ENCODE measurements around the gene CUEDC2. TPM values are rescaled to one million over a fixed set of nuclear protein-coding genes. Genes with fewer than 3 reads are reported as not detected.

The CUEDC2 gene
- 10 to 100 TPM; 61.8 to 66.3 TPM for total RNA-seq
- long read RNA-seq, transcript CUEDC2-201 (9 exons, 1,191 nt): major isoform, 71 of 80 reads
- long read RNA-seq, partial matches to known transcripts: 1 of 80 reads
- long read RNA-seq, other reads (novel, unspliced or antisense): 8 of 80 reads

GRCh38 chr10:102432162-102432950, at the start of gene CUEDC2:
Gene CUEDC2 (minus strand): TSS chr10:102432574. CDS start chr10:102425188, 7,386 bp downstream.
- DNase-seq (peak; percentile 96), ATAC-seq (peak; percentile 95 to 97)
- intact Hi-C loops (cut with DNase I): no loop called here

GRCh38 chr10:102480396-102480795, 48.0 kb upstream of the CUEDC2 start:
- DNase-seq (peak; percentile 12), ATAC-seq (no peak)
- intact Hi-C loops (cut with DNase I): no loop called here

GRCh38 chr10:102479651-102480050, 47.3 kb upstream of the CUEDC2 start:
- ATAC-seq (no peak), DNase-seq (no peak)
- intact Hi-C loops (cut with DNase I): loop anchor here (5.0 to 10.0 kb wide), 2 partner anchors 87 to 95 kb away; no protein-coding TSS in a partner anchor

GRCh38 chr10:102476466-102477141, 44.2 kb upstream of the CUEDC2 start:
- ATAC-seq (no peak), DNase-seq (no peak)
- intact Hi-C loops (cut with DNase I): loop anchor here (5.0 to 10.0 kb wide), 2 partner anchors 84 to 92 kb away; no protein-coding TSS in a partner anchor

- intact Hi-C loops (cut with DNase I): loop anchor here (5.0 to 10.0 kb wide), 2 partner anchors 83 to 91 kb away; no protein-coding TSS in a partner anchor
- no peak for DNase-seq
- ATAC-seq: no peak
These were observed 43.2 kb upstream of the CUEDC2 start for GRCh38 chr10:102475451-102476040.

GRCh38 chr10:102473445-102474331, 41.3 kb upstream of the CUEDC2 start:
- DNase-seq (no peak), ATAC-seq (no peak)
- intact Hi-C loops (cut with DNase I): loop anchor here in 1 of 2 donors (10.0 kb wide), 1 partner anchor 89 kb away; no protein-coding TSS in a partner anchor

- intact Hi-C loops (cut with DNase I): loop anchor here in 1 of 2 donors (10.0 kb wide), 1 partner anchor 86 kb away; no protein-coding TSS in a partner anchor
- DNase-seq (no peak), ATAC-seq (no peak)
These were observed 38.5 kb upstream of the CUEDC2 start for GRCh38 chr10:102470579-102471546.

- intact Hi-C loops (cut with DNase I): no loop called here
- ATAC-seq (peak; percentile 29 to 52), DNase-seq (no peak)
These were observed 36.3 kb upstream of the CUEDC2 start for GRCh38 chr10:102468683-102469082.

GRCh38 chr10:102467971-102468438, 35.6 kb upstream of the CUEDC2 start:
- DNase-seq: no peak
- no peak for ATAC-seq
- intact Hi-C loops (cut with DNase I): no loop called here

- intact Hi-C loops (cut with DNase I): no loop called here
- no peak for DNase-seq
- ATAC-seq: no peak
These were observed 34.9 kb upstream of the CUEDC2 start for GRCh38 chr10:102467318-102467717.

- DNase-seq: no peak
- intact Hi-C loops (cut with DNase I): no loop called here
- no peak for ATAC-seq
These were observed 33.1 kb upstream of the CUEDC2 start for GRCh38 chr10:102465466-102465865.

- intact Hi-C loops (cut with DNase I): no loop called here
- ATAC-seq (no peak), DNase-seq (no peak)
These were observed 31.6 kb upstream of the CUEDC2 start for GRCh38 chr10:102463983-102464382.

GRCh38 chr10:102462512-102463054, 30.2 kb upstream of the CUEDC2 start:
- ATAC-seq (no peak), DNase-seq (no peak)
- intact Hi-C loops (cut with DNase I): no loop called here

GRCh38 chr10:102461187-102462054, 29.0 kb upstream of the CUEDC2 start:
- intact Hi-C loops (cut with DNase I): no loop called here
- ATAC-seq (peak; percentile 97 to 98), DNase-seq (peak; percentile 94)

- DNase-seq (no peak), ATAC-seq (peak; percentile 4 to 13)
- intact Hi-C loops (cut with DNase I): no loop called here
These were observed 28.4 kb upstream of the CUEDC2 start for GRCh38 chr10:102460836-102461186.

GRCh38 chr10:102458656-102459055, 26.3 kb upstream of the CUEDC2 start:
- intact Hi-C loops (cut with DNase I): no loop called here
- DNase-seq (no peak), ATAC-seq (no peak)
